K562 (cell line): Measurements from ENCODE around the gene GSK3B. TPM values are rescaled to one million over a fixed set of nuclear protein-coding genes. Genes with fewer than 3 reads are reported as not detected.

Experiments
- ATAC-seq: fragments of 200-7000 bp; cut with Tn5 transposase; 3 replicates; pipeline ENCODE4 v1.9.1; 2020; ENCODE audit warnings: moderate library complexity
- BruUV-seq: library from RNA; stranded (reverse); fragments of 400-500 nt; replicated peaks from 2 replicates; lab custom pipeline; 2021; lab: Mats Ljungman, UMichigan
- CTCF ChIA-PET: fragments of 300-600 bp; formaldehyde crosslinking; extraction: SDS; loops from one replicate; lab custom pipeline; 2021; ENCODE audit warnings: low intra/inter-chr PET ratio; lab: Yijun Ruan, JAX
- POLR2A ChIA-PET: fragments of 300-600, 350-650 bp; sonication (Branson Sonifier 250); formaldehyde crosslinking; extraction: SDS; loops from one replicate; lab custom pipeline; 2021; ENCODE audit warnings: antibody characterized with exemption, inconsistent platforms; lab: Yijun Ruan, JAX
- DNase-seq, 4 experiments: peaks; one replicate each; pipeline versions ENCODE4 v3.0.0 to v3.0.0-alpha.2; 2011 to 2018; ENCODE audit warnings: low spot score in 3 of 4, mixed read lengths in 3 of 4; ENCODE audit errors: extremely low read depth in 1 of 4
- FAIRE-seq: peaks from 2 replicates; lab custom pipeline; 2011; peaks lifted over from hg19 to GRCh38; lab: Jason Lieb, UNC
- H2AFZ ChIP-seq: 2 replicates; pipeline ENCODE4 v1.6.0; 2011; ENCODE audit warnings: low read depth, low read length, control low read depth, inconsistent platforms
- H3K27ac ChIP-seq: fragments of 200-600 bp; 3 replicates; pipeline ENCODE4 v1.8.0; 2011; ENCODE audit warnings: low read depth, mild to moderate bottlenecking, control low read depth, inconsistent platforms, low read length, moderate library complexity, mixed read lengths; ENCODE audit errors: extremely low read depth
- H3K27me3 ChIP-seq, 2 experiments: fragments of 300-600 bp in 1 of 2; 2 replicates in 1 of 2; 3 replicates in 1 of 2; pipeline versions ENCODE4 v1.6.0 to v1.8.0; 2011; ENCODE audit warnings: inconsistent platforms in 2 of 2, low read length in 2 of 2, mild to moderate bottlenecking in 1 of 2, mixed read lengths in 1 of 2, moderate library complexity in 1 of 2; ENCODE audit not compliant: control insufficient read depth in 2 of 2, insufficient read depth in 2 of 2
- H3K36me3 ChIP-seq: fragments of 300-600 bp; 3 replicates; pipeline ENCODE4 v1.8.0; 2011; ENCODE audit warnings: mild to moderate bottlenecking, low read length, inconsistent platforms; ENCODE audit not compliant: control insufficient read depth, insufficient read depth
- H3K4me1 ChIP-seq, 2 experiments: fragments of 200-600 bp in 1 of 2; replicated peaks in 1 of 2; 2 replicates in 1 of 2; 3 replicates in 1 of 2; pipeline versions ENCODE4 v1.5.1 to v1.8.0; 2011; ENCODE audit warnings: inconsistent platforms in 2 of 2, low read length in 2 of 2, mild to moderate bottlenecking in 1 of 2, mixed read lengths in 1 of 2, moderate library complexity in 1 of 2; ENCODE audit not compliant: control insufficient read depth in 2 of 2, insufficient read depth in 2 of 2
- H3K4me2 ChIP-seq: 2 replicates; pipeline ENCODE4 v1.6.1; 2011; ENCODE audit warnings: low read length, control low read depth, inconsistent platforms, mixed read lengths; ENCODE audit not compliant: insufficient read depth
- H3K4me3 ChIP-seq: fragments of 200-600 bp; sonication (generic), shearing (Covaris generic); 2 replicates; pipeline ENCODE4 v1.5.1; 2016; ENCODE audit warnings: control low read depth, inconsistent platforms
- H3K79me2 ChIP-seq: fragments of 200-600 bp; 3 replicates; pipeline ENCODE4 v1.8.0; 2011; ENCODE audit warnings: low read length, inconsistent platforms; ENCODE audit not compliant: control insufficient read depth, insufficient read depth
- H3K9ac ChIP-seq, 2 experiments: 2 replicates each; pipeline versions ENCODE4 v1.6.0 to v1.6.1; 2011; ENCODE audit warnings: low read depth in 2 of 2, low read length in 2 of 2, control low read depth in 1 of 2, inconsistent platforms in 1 of 2, mild to moderate bottlenecking in 1 of 2, mixed read lengths in 1 of 2; ENCODE audit not compliant: insufficient read depth in 1 of 2
- H3K9me1 ChIP-seq: one replicate; pipeline ENCODE4 v1.6.0; 2011; ENCODE audit warnings: inconsistent platforms, mild to moderate bottlenecking, low read length, moderate library complexity; ENCODE audit not compliant: control insufficient read depth, insufficient read depth
- H3K9me3 ChIP-seq: replicated peaks from 2 replicates; pipeline ENCODE4 v1.5.1; 2011; ENCODE audit warnings: low read depth, low read length, inconsistent platforms; ENCODE audit not compliant: control insufficient read depth, insufficient read depth
- H4K20me1 ChIP-seq: replicated peaks from 2 replicates; pipeline ENCODE4 v1.6.1; 2011; ENCODE audit warnings: low read length, inconsistent platforms, mixed read lengths; ENCODE audit not compliant: control insufficient read depth, insufficient read depth
- ARNT ChIP-seq, 2 experiments: fragments of 450-650 bp; IDR thresholded peaks; 2 replicates each; pipeline ENCODE4 v1.6.1; 2016; ENCODE audit warnings: mild to moderate bottlenecking in 1 of 2
- CHCHD3 ChIP-seq: fragments of 250-450 bp; sonication (Bioruptor Pico); IDR thresholded peaks from 2 replicates; pipeline ENCODE4 v2.1.2; 2022; ENCODE audit warnings: mild to moderate bottlenecking
- GTF2B ChIP-seq: IDR thresholded peaks from 2 replicates; pipeline ENCODE4 v1.6.1; 2011; ENCODE audit not compliant: insufficient read length; ENCODE audit errors: extremely low read depth
- HDAC3 ChIP-seq: fragments of 450-650 bp; IDR thresholded peaks from 2 replicates; pipeline ENCODE4 v1.6.1; 2018; ENCODE audit warnings: borderline replicate concordance, mild to moderate bottlenecking, moderate library complexity; ENCODE audit not compliant: partially characterized antibody
- MYNN ChIP-seq, 2 experiments: sonication (generic); formaldehyde crosslinking in 1 of 2; IDR thresholded peaks; 2 replicates each; pipeline versions ENCODE4 v1.5.0 to v1.6.1; 2016 to 2020; ENCODE audit warnings: antibody characterized with exemption in 1 of 2, missing genetic modification reagents in 1 of 2
- PCBP2 ChIP-seq: fragments of 200-400 bp; formaldehyde crosslinking; IDR thresholded peaks from 2 replicates; pipeline ENCODE4 v1.6.1; 2018; ENCODE audit warnings: low read length, low read depth, mild to moderate bottlenecking, moderate library complexity; ENCODE audit not compliant: poor library complexity, severe bottlenecking
- POU5F1 ChIP-seq: fragments of 150-350 bp; IDR thresholded peaks from 2 replicates; pipeline ENCODE4 v1.6.1; 2014; ENCODE audit warnings: borderline replicate concordance, low read length, low read depth, mild to moderate bottlenecking; ENCODE audit not compliant: partially characterized antibody
- RBM22 ChIP-seq: fragments of 200-400 bp; formaldehyde crosslinking; IDR thresholded peaks from 2 replicates; pipeline ENCODE4 v1.6.1; 2018; ENCODE audit warnings: low read length, low read depth; ENCODE audit not compliant: poor library complexity, severe bottlenecking
- TAF15 ChIP-seq: fragments of 200-400 bp; formaldehyde crosslinking; IDR thresholded peaks from 2 replicates; pipeline ENCODE4 v1.6.1; 2017; ENCODE audit warnings: mild to moderate bottlenecking, low read depth, low read length, moderate library complexity
- TRIM24 ChIP-seq, 2 experiments: fragments of 450-650 bp; IDR thresholded peaks; 2 replicates each; pipeline ENCODE4 v1.6.1; 2016
- TSHZ1 ChIP-seq: fragments of 250-450 bp; sonication (Bioruptor Pico); IDR thresholded peaks from 2 replicates; pipeline ENCODE4 v1.4.0; 2020; ENCODE audit warnings: mild to moderate bottlenecking, moderate library complexity
- ZBED1 ChIP-seq: IDR thresholded peaks from 2 replicates; pipeline ENCODE4 v1.6.1; 2014
- ZKSCAN8 ChIP-seq: fragments of 200-800 bp; sonication (Bioruptor generic); IDR thresholded peaks from 2 replicates; pipeline ENCODE4 v1.6.1; 2016; ENCODE audit warnings: missing genetic modification characterization, missing compliant biosample characterization
- ZNF184 ChIP-seq: sonication (generic); formaldehyde crosslinking; IDR thresholded peaks from 2 replicates; pipeline ENCODE4 v1.5.0; 2020; ENCODE audit warnings: missing genetic modification reagents
- ZNF212 ChIP-seq: fragments of 450-650 bp; formaldehyde crosslinking; IDR thresholded peaks from 2 replicates; pipeline ENCODE4 v1.4.0; 2020; ENCODE audit warnings: mild to moderate bottlenecking
- ZNF311 ChIP-seq: fragments of 250-450 bp; sonication (Bioruptor Pico); IDR thresholded peaks from 2 replicates; pipeline ENCODE4 v1.4.0; 2020; ENCODE audit warnings: mild to moderate bottlenecking, moderate library complexity
- ZNF507 ChIP-seq: conservative IDR thresholded peaks from 2 replicates; pipeline ENCODE4 v1.6.1; 2017; ENCODE audit warnings: missing genetic modification characterization, missing compliant biosample characterization
- ZNF668 ChIP-seq: fragments of 250-450 bp; sonication (Bioruptor Pico); IDR thresholded peaks from 2 replicates; pipeline ENCODE4 v1.8.0; 2022; ENCODE audit warnings: mild to moderate bottlenecking, inconsistent platforms
- ZSCAN32 ChIP-seq: fragments of 450-650 bp; formaldehyde crosslinking; IDR thresholded peaks from 2 replicates; pipeline ENCODE4 v1.4.0; 2020; ENCODE audit warnings: mild to moderate bottlenecking, moderate library complexity
- WGBS: fragments of 100-300 bp; shearing (Covaris generic); methylation state at CpG from one replicate; pipeline ENCODE4 v1.1.6; 2016; ENCODE audit warnings: low coverage, mixed read lengths; ENCODE audit not compliant: insufficient coverage; ENCODE audit errors: missing lambda C conversion rate; 5-methylcytosine and 5-hydroxymethylcytosine counted together
- in situ Hi-C: fragments of 300-500 bp; cut with MboI; formaldehyde crosslinking; loops from 4 replicates; pipeline ENCODE4 v1.15.0; 2018; ENCODE audit warnings: inconsistent platforms, mixed read lengths
- intact Hi-C: fragments of 100-400 bp; cut with micrococcal nuclease; formaldehyde crosslinking; loops from 2 replicates; pipeline ENCODE4 v1.14.2; 2022
- polyA plus RNA-seq, 8 experiments: library from polyadenylated mRNA; depleted of rRNA in 4 of 8; stranded (reverse) in 5 of 8; unstranded in 3 of 8; fragments of >200 nt; fragmentation: Nextera tagmentation in 2 of 8; fragmentation: Illumina TruSeq in 1 of 8; extraction: Ambion mirVana in 2 of 8; extraction: Trizol in 1 of 8; gene quantifications; 2 replicates each; pipeline versions ENCODE4 v1.2.1 to v1.2.3, GENCODE V29; 2011 to 2014; ENCODE audit warnings: inconsistent platforms in 1 of 8, missing spikeins in 1 of 8
- total RNA-seq, 7 experiments: library from RNA; depleted of rRNA in 6 of 7; stranded (reverse); fragments of >200 nt in 6 of 7; fragmentation: Illumina TruSeq in 2 of 7; extraction: Trizol in 2 of 7; gene quantifications; 2 replicates each; pipeline versions ENCODE4 v1.2.1 to v1.2.3, GENCODE V29; 2011 to 2021; ENCODE audit warnings: low replicate concordance in 1 of 7

The GSK3B gene
- total and polyA plus RNA-seq, 9 of the 15 experiments (the other 6 are each of a cell fraction or from before 2014, with no cell fraction given), result 4.7 to 25.0 (median 18.7) TPM

GRCh38 chr3:119911748-119912147 lies 182.5 kb downstream of the GSK3B start:
- BruUV-seq, result no TSS peak
- Histone ChIP-seq H3K9me1 (no peaks in the 10 kb centered on the region), H3K9me3 (no peaks in the 10 kb centered on the region), H3K36me3 (peaks cover 12% of the 10 kb centered on the region; the same call in 1 of the 3 replicates), H3K4me2 (no peak overlapping the region), H3K27me3 (no peaks in the 10 kb centered on the region), H3K79me2 (no peaks in the 10 kb centered on the region), H3K9ac (no peak overlapping the region), H2AFZ (no peak overlapping the region), H3K4me1 (no peaks in the 10 kb centered on the region), H3K4me3 (no peak overlapping the region), H3K27ac (no peak overlapping the region), H4K20me1 (no peaks in the 10 kb centered on the region)
- no peak for DNase-seq
- in situ Hi-C loops, result no loop called here
- CTCF ChIA-PET, result no interaction called here
- intact Hi-C loops, result no loop called here
- TF ChIP-seq ZBED1 (no peak), TAF15 (no peak), ZNF184 (CRISPR knock-in tag) (no peak), CHCHD3 (CRISPR knock-in tag) (no peak), ZNF507 (tag) (no peak), ZNF212 (no peak), ZKSCAN8 (CRISPR knock-in tag) (no peak), TRIM24 (IDR thresholded peaks at IDR 0.05) (no peak), PCBP2 (no peak), RBM22 (no peak), HDAC3 (no peak), MYNN (IDR thresholded peaks at IDR 0.05) (no peak), MYNN (CRISPR knock-in tag; IDR thresholded peaks at IDR 0.05) (no peak), TSHZ1 (CRISPR knock-in tag) (no peak), ZNF311 (CRISPR knock-in tag) (no peak), ZSCAN32 (CRISPR knock-in tag) (no peak), POU5F1 (no peak), GTF2B (no peak), ZNF668 (CRISPR knock-in tag) (no peak), ARNT (IDR thresholded peaks at IDR 0.05) (no peak)
- no peak for FAIRE-seq
- POLR2A ChIA-PET, result no interaction called here
- 54% methylated on average over 1 of the region's 1 CpG for WGBS
- ATAC-seq, result no peak
